GM12801 (cell line): Measurements from ENCODE around the gene HCST.

Experiments
- TF ChIP-seq, protein P1 (sequence below): IDR thresholded peaks from one replicate; pipeline ENCODE4 v1.5.1; 2011; ENCODE audit warnings: control low read depth; ENCODE audit not compliant: insufficient read length; ENCODE audit errors: extremely low read depth

HCST gene

DNA sequence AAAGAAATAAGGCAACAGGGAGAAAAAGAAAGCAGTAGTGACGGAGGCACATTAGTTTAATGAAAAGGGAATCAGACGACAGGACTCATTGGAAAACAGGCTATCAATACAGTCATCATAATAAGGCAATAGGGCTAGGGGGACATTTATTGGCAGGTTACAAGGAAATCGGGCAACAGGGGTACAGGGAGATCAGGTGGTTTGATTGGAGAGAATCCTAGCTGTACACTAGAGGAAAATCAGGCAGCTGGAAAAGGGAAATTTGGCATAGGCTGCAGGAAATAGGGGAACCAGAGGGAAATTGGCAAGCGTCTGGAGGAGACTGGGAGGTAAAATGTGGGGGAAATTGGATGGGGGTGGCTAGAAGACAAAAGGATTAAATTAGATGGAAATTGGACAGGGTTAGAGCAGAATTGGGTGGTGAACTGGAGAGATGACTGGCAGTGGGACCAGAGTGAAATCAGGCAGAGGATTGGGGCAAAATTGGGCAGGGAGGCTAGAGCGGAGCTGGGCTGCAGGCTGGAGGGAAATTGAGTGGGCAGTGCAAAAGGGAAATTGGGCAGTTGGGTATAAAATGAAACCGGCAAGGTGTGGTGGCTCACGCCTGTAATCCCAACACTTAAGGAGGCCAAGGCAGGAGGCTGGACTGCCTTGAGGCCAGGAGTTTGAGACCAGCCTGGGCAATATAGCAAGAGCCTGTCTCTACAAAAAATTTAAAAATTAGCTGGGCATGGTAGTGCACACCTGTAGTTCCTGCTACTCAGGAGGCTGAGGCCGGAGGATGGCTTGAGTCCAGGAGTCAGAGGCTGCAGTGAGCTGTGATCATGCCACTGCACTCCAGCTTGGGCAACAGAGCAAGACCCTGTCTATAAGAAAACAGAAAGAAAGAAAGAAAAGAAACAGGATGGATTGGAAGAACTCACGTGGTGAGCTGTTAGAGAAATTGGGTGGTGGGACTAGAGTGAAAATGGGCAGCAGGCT lies 41.3 kb downstream of the HCST start:
- TF ChIP-seq, protein P1, sequence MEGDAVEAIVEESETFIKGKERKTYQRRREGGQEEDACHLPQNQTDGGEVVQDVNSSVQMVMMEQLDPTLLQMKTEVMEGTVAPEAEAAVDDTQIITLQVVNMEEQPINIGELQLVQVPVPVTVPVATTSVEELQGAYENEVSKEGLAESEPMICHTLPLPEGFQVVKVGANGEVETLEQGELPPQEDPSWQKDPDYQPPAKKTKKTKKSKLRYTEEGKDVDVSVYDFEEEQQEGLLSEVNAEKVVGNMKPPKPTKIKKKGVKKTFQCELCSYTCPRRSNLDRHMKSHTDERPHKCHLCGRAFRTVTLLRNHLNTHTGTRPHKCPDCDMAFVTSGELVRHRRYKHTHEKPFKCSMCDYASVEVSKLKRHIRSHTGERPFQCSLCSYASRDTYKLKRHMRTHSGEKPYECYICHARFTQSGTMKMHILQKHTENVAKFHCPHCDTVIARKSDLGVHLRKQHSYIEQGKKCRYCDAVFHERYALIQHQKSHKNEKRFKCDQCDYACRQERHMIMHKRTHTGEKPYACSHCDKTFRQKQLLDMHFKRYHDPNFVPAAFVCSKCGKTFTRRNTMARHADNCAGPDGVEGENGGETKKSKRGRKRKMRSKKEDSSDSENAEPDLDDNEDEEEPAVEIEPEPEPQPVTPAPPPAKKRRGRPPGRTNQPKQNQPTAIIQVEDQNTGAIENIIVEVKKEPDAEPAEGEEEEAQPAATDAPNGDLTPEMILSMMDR, result no peak

DNA sequence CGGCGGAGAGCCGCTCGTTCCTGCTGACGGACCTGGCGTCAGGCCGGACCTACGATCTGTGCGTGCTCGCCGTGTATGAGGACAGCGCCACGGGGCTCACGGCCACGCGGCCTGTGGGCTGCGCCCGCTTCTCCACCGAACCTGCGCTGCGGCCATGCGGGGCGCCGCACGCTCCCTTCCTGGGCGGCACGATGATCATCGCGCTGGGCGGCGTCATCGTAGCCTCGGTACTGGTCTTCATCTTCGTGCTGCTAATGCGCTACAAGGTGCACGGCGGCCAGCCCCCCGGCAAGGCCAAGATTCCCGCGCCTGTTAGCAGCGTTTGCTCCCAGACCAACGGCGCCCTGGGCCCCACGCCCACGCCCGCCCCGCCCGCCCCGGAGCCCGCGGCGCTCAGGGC lies 42.2 kb downstream of the HCST start:
- TF ChIP-seq, protein P1, result no peak

- TF ChIP-seq, protein P1, result no peak
Measured at GRCh38 chr19:35945121-35945790, 42.9 kb downstream of the HCST start.

DNA sequence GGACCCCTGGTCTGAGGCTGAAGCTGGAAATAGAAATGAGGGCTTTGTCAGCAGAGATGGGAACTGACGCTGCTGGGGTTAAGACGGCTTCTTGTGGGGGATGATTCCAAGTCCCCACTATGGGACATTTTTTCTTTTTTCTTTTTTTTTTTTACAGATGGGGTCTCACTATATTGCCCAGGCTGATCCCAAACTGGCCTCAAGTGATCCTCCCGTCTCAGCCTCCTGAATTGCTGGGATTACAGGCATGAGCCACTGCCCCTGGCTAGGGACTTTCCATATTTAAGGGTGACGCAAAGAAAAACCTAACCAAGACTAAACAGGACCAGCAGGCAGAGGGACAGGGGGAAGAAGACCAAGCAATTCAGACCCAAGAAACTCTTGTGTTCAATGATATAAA lies 43.9 kb downstream of the HCST start:
- TF ChIP-seq, protein P1, result no peak

DNA sequence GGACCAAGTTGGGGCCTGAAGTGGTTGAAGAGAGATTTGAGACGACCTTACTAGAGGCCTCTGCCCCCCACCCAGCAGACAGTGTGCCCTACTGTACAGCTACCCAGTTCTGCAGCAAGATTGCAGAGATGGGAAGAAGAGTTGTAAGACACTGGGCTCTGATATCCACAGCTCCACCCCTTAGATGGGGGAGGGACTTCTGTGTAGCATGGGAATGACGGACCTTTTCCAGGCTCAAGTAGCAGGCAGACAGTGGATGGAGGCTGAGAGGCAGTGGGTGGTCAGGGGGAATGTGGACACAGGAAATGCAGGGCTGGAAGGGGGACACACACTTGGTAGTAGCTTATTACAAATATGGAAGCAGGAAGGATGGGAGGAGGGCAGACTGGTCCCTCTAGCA lies 46.8 kb downstream of the HCST start:
- TF ChIP-seq, protein P1, result no peak
